ENCODE data around the gene LAMC3.

LAMC3 gene

GRCh38 chr9:131126059-131126426, 117.1 kb downstream of the LAMC3 start:
- no peak for DNase-seq

DNA sequence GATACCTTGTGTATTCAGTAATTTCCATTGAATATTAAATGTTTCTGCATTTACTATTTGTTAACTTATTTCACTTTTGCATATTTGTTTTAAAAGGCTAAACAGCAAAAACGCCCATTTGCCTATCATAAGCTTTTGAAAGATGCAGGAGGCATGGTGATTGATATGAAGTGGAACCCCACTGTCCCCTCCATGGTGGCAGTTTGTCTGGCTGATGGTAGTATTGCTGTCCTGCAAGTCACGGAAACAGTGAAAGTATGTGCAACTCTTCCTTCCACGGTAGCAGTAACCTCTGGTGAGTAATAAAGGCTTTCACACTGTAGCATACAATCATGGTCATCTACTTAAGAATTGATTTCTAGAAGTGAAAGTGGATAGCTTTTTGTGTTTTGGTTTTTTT, 120.2 kb downstream of the LAMC3 start:
- DNase-seq: no peak

DNA sequence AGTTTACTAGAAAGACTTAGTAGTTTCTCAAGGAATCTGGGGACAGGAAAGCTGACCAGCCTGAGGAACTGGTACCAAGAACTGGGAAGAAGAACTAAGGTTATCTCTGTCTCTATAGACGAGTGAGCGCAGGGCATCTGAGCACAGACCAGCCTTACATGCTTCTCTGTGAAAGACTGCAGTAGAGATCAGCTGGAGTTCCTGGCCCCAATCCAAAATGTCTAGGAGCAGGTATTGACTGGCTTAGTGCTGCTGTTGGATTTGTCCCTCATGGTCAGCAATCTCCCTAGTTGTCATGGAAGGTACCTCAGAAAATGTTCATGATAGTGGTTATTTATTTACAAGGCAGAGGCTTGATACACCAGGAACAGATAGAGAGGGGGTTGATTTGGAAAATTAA, 129.7 kb downstream of the LAMC3 start:
- no peak for DNase-seq

DNA sequence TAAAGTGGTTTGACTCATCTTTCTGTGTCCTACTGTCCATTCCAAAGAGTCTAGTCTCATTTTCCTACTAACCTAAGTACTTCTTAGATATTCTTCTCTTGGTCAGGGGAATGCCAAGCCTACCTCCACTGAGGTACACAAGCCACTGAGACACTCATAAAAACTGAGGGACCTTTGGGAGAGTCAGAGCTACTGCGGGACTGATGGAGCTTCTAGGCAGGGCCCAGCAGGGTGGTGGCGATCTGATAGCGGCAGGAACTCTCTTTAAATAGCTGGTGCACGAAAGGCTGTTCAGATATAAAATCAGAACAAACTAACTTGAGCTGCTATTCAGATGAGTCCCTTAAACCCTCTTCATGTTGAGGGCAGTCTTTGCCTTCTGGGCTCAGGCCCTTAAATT, 131.1 kb downstream of the LAMC3 start:
- no peak for DNase-seq

- no peak for DNase-seq
These were observed 131.6 kb downstream of the LAMC3 start for GRCh38 chr9:131140550-131140949.

- DNase-seq: no peak
These were observed 133.2 kb downstream of the LAMC3 start for GRCh38 chr9:131142160-131142559.

Data from activated gamma-delta T cell (primary cell).